ENCODE results near the gene DNM3. TPM values are rescaled to one million over a fixed set of nuclear protein-coding genes. Genes with fewer than 3 reads are reported as not detected.
A peak's percentile ranks its signal among the peaks of the same experiment; 100 is the strongest.

The DNM3 gene
- total RNA-seq, 1 experiment from 2014 or later = 1.2 TPM

DNA sequence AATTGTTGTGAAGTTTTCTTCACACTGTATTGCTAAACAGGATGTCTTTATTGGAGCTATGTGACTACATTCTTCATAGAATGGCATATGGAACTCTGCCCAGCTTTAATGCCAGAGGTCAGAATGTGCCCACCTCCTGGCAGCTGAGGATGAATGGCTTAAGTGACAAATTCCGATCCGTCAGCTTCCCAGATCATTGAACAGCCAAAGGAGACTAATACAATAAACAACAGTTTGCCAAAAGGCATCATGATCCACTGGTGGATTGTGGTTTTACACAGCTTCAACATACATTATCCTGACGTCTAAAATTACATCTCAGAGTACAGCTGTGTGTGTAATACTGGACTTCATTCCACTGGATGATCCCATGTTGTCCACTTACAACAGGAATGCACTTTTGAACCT lies 510.5 kb downstream of the DNM3 start:
- Mint-ChIP-seq H3K9me3 (ENCODE audit: low read depth, unreplicated experiment) (peaks cover 3% of the 10 kb centered on the region), H3K27ac (ENCODE audit: unreplicated experiment) (peak overlapping the region; percentile 67), H3K4me3 (ENCODE audit: low read depth, unreplicated experiment) (no peak overlapping the region), H3K36me3 (ENCODE audit: insufficient read depth, unreplicated experiment) (peaks cover 5% of the 10 kb centered on the region), H3K27me3 (ENCODE audit: unreplicated experiment) (no peaks in the 10 kb centered on the region), H3K4me1 (ENCODE audit: low read depth, unreplicated experiment) (peaks cover 63% of the 10 kb centered on the region)
- CTCF ChIA-PET = interaction anchor here (1.2 to 1.6 kb wide), 4 partner anchors 8 to 48 kb away, joined by 4 to 9 read pairs (median 8); no protein-coding TSS in a partner anchor
- DNase-seq = peak; percentile 44
- no peak for TF ChIP-seq CTCF (IDR thresholded peaks at IDR 0.05; ENCODE audit: unreplicated experiment)
- BruUV-seq (replicated peaks) = no TSS peak
- intact Hi-C loops (cut with micrococcal nuclease; ENCODE audit: unreplicated experiment) = loop anchor here (2.0 kb wide), 1 partner anchor 29 kb away; no protein-coding TSS in a partner anchor

DNA sequence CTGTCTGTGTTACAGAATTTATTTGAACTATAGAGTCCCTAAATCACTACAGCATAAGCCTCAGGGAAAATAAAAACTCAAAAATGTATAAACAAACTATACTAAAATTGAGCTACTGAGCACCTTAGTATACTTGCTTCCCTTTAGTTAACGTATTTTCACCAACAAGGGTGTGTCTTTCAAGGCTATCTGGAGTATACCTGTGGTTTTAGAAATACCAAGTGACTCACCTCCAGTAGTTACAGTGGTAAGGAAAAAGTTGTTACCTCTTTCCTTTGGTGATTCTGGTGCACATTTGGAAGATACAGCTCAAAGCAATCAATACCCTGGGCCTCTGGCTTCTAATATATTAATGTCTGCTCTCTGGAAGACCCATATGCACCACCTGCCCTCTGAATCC lies 511.1 kb downstream of the DNM3 start:
- peak overlapping the region; percentile 10 for H3K4me3 Mint-ChIP-seq (ENCODE audit: low read depth, unreplicated experiment)
- CTCF ChIA-PET = interaction anchor here (0.6 to 1.6 kb wide), 6 partner anchors 8 to 350 kb away, joined by 3 to 9 read pairs (median 6); no protein-coding TSS in a partner anchor
- peaks cover 5% of the 10 kb centered on the region for H3K36me3 Mint-ChIP-seq (ENCODE audit: insufficient read depth, unreplicated experiment)
- DNase-seq = no peak
- H3K4me1 Mint-ChIP-seq (ENCODE audit: low read depth, unreplicated experiment) = peaks cover 70% of the 10 kb centered on the region
- H3K27ac Mint-ChIP-seq (ENCODE audit: unreplicated experiment) = peak overlapping the region; percentile 81
- H3K9me3 Mint-ChIP-seq (ENCODE audit: low read depth, unreplicated experiment) = peaks cover 3% of the 10 kb centered on the region
- no peak for TF ChIP-seq CTCF (IDR thresholded peaks at IDR 0.05; ENCODE audit: unreplicated experiment)
- H3K27me3 Mint-ChIP-seq (ENCODE audit: unreplicated experiment) = no peaks in the 10 kb centered on the region
- no TSS peak for BruUV-seq (replicated peaks)
- intact Hi-C loops (cut with micrococcal nuclease; ENCODE audit: unreplicated experiment) = loop anchor here (2.0 kb wide), 1 partner anchor 30 kb away; no protein-coding TSS in a partner anchor

DNA sequence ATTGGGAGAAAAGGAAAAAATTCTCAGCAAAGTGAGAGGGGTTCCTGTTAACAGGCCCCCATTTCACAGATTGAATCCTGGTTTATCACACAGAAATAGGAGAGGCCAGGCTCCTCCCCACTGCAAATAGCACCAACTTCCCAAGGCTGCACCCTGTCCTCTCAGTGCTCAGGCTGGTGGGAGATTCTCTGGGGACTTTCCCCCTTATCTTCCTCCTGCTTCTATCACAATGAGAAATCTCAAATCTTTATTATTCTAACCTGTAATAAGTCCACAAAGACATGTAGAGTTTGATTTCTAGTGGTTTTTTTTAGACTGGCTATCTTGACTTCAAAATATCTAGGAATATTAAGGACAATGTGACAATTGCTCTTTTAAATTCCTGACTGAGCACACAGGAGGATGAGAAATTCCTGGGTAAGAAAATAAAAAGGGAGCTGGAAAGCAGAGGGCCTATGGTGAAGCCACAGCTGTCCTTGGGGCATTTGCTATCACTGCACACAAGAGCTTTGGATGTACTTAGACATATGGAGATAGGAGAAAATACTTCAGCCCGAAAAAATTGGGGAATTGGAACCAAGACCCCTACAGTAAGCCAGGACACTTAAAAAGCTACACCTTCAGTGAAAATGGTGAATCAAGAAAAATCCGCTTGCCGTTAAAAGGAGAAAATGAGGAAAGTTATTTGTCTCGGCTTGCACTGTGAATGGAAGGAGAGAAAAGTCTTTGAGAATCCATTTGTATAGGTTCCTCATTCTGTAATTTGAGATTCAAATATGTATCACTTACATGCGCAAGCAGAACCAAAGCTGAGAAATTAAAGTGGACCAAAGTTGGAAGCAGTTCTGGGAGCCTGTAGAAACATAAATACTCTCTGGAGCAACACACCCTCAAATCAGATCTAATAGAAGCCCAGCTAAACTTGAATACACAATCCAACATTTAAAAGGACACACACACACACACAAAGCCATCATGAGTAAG lies 513.3 kb downstream of the DNM3 start:
- no peaks in the 10 kb centered on the region for H3K27me3 Mint-ChIP-seq (ENCODE audit: unreplicated experiment)
- H3K9me3 Mint-ChIP-seq (ENCODE audit: low read depth, unreplicated experiment) = no peaks in the 10 kb centered on the region
- TF ChIP-seq CTCF (IDR thresholded peaks at IDR 0.05; ENCODE audit: unreplicated experiment) = no peak
- H3K36me3 Mint-ChIP-seq (ENCODE audit: insufficient read depth, unreplicated experiment) = peaks cover 5% of the 10 kb centered on the region
- no peak overlapping the region for H3K4me3 Mint-ChIP-seq (ENCODE audit: low read depth, unreplicated experiment)
- no TSS peak for BruUV-seq (replicated peaks)
- intact Hi-C loops (cut with micrococcal nuclease; ENCODE audit: unreplicated experiment) = loop anchor here (5.0 kb wide), 1 partner anchor 77 kb away; no protein-coding TSS in a partner anchor
- CTCF ChIA-PET = no interaction called here
- peak overlapping the region; percentile 39 for H3K27ac Mint-ChIP-seq (ENCODE audit: unreplicated experiment)
- no peak for DNase-seq
- peaks cover 85% of the 10 kb centered on the region for H3K4me1 Mint-ChIP-seq (ENCODE audit: low read depth, unreplicated experiment)

DNA sequence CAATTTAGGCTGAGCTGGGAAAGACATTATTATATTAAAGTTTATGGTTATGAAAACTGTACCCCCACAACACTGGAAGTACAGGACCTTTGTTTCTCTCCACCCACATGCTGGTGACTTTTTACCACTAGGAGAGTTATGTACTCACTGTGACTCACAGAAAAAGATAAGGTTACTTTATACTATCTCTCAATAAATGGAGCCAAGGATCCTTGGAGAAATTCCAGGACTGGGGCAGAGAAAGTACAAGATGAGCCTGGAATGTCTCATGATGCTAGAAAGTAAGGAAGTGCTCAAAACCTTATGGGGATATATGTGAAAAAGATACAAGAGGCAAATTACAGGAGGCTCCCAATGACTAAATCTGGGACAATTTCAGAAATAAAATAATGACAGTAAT lies 515.3 kb downstream of the DNM3 start:
- no peak for TF ChIP-seq CTCF (IDR thresholded peaks at IDR 0.05; ENCODE audit: unreplicated experiment)
- H3K27me3 Mint-ChIP-seq (ENCODE audit: unreplicated experiment) = no peaks in the 10 kb centered on the region
- peaks cover 11% of the 10 kb centered on the region for H3K36me3 Mint-ChIP-seq (ENCODE audit: insufficient read depth, unreplicated experiment)
- peaks cover 78% of the 10 kb centered on the region for H3K4me1 Mint-ChIP-seq (ENCODE audit: low read depth, unreplicated experiment)
- intact Hi-C loops (cut with micrococcal nuclease; ENCODE audit: unreplicated experiment) = loop anchor here (2.0 to 5.0 kb wide), 2 partner anchors 14 to 79 kb away; no protein-coding TSS in a partner anchor
- no peak for DNase-seq
- H3K9me3 Mint-ChIP-seq (ENCODE audit: low read depth, unreplicated experiment) = no peaks in the 10 kb centered on the region
- no peak overlapping the region for H3K4me3 Mint-ChIP-seq (ENCODE audit: low read depth, unreplicated experiment)
- no TSS peak for BruUV-seq (replicated peaks)
- CTCF ChIA-PET = no interaction called here
- no peak overlapping the region for H3K27ac Mint-ChIP-seq (ENCODE audit: unreplicated experiment)
